Psoas muscle (tissue), 8 donors: ENCODE data around the gene GMCL2. TPM values are rescaled to one million over a fixed set of nuclear protein-coding genes. Genes with fewer than 3 reads are reported as not detected.

Experiments
- ATAC-seq, 4 donors: fragments of 200-7000 bp; cut with Tn5 transposase; one replicate each; pipeline ENCODE4 v1.9.1; 2020; ENCODE audit warnings: moderate library complexity in 3 of 4, mild to moderate bottlenecking in 2 of 4
- DNase-seq, 2 donors: peaks; one replicate each; pipeline ENCODE4 v3.0.0-alpha.2; 2020
- H3K27ac ChIP-seq: fragments of 200-600 bp; one replicate; pipeline ENCODE4 v1.8.0; 2022
- H3K27me3 ChIP-seq, 3 donors: fragments of 200-600 bp in 1 of 3; one replicate each; pipeline versions ENCODE4 v1.6.1 to v1.8.0; 2013 to 2022; ENCODE audit warnings: low read length in 2 of 3, mild to moderate bottlenecking in 2 of 3, moderate library complexity in 1 of 3; ENCODE audit not compliant: insufficient read depth in 3 of 3
- H3K36me3 ChIP-seq, 2 donors: fragments of 200-600 bp in 1 of 2; one replicate each; pipeline versions ENCODE4 v1.6.1 to v1.8.0; 2013 to 2022; ENCODE audit warnings: low read depth in 1 of 2, mild to moderate bottlenecking in 1 of 2, moderate library complexity in 1 of 2; ENCODE audit not compliant: insufficient read depth in 1 of 2
- H3K4me1 ChIP-seq: fragments of 200-600 bp; one replicate; pipeline ENCODE4 v1.8.0; 2022
- H3K4me3 ChIP-seq: fragments of 200-600 bp; one replicate; pipeline ENCODE4 v1.8.0; 2022; ENCODE audit warnings: mild to moderate bottlenecking
- H3K9me3 ChIP-seq: fragments of 200-600 bp; one replicate; pipeline ENCODE4 v1.8.0; 2022
- CTCF ChIP-seq: fragments of 200-600 bp; IDR thresholded peaks from one replicate; pipeline ENCODE4 v1.8.0; 2022; ENCODE audit warnings: antibody characterized with exemption
- WGBS, 3 donors: extraction: QIAGEN DNeasy Blood & Tissue Kit; methylation state at CpG; one replicate each; pipeline versions ENCODE4 v1.1.6 to v1.1.7; 2013; 5-methylcytosine and 5-hydroxymethylcytosine counted together
- intact Hi-C, 2 donors: fragments of 100-400 bp; cut with DNase I; formaldehyde crosslinking; loops; one replicate each; pipeline versions ENCODE4 v1.11.0 to v1.14.2; 2022
- polyA plus RNA-seq, 3 donors: library from polyadenylated mRNA; stranded (reverse); fragments of 200-250 nt; gene quantifications; one replicate each; pipeline ENCODE4 v1.2.3, GENCODE V29; 2013
- total RNA-seq, 4 donors: library from RNA; stranded (reverse); fragmentation: NEBNext Ultra II Directional in 2 of 4; extraction: Animal tissue kit (Norgen Biotek cat#: 25700) in 2 of 4; gene quantifications; one replicate each; pipeline versions ENCODE4 v1.2.1 to v1.2.4, GENCODE V29; 2021 to 2023
- donor health status: healthy with polysubstance abuse.
- donor health status: DM: no; HTN: no; CAD: no; lungs with moderate emphysema.
- donor health status: Bipolar disorder and iron deficiency.
- donor health status: healthy.
- donor health status: DM: yes; HTN: yes; CAD: no.
- donor health status: DM: no; HTN: no; CAD: no.
- donor health status: DM: no; HTN: no; CAD: no.
- donor health status: DM: yes; HTN: yes; CAD: no.

GMCL2 gene
- total and polyA plus RNA-seq, 7 donors: not detected

- Histone ChIP-seq H3K4me1 (peaks cover 19% of the 10 kb centered on the region), H3K9me3 (no peaks in the 10 kb centered on the region), H3K27me3 (no peaks in the 10 kb centered on the region), H3K36me3 (peaks cover 7 to 51% of the 10 kb centered on the region in 2 donors), H3K4me3 (peak overlapping the region; percentile 95), H3K27ac (peak overlapping the region; percentile 96)
- WGBS, 3 donors: 7 to 17% (median 7%) methylated on average over 5 of the region's 5 CpGs
- intact Hi-C loops: loop anchor here in 1 of 2 donors (5.0 kb wide), 1 partner anchor 817 kb away; the partner anchor contains the start of gene ZNF879
- no peak for TF ChIP-seq CTCF
- DNase-seq: no peak
- ATAC-seq: no peak
These were observed 18.5 kb upstream of the GMCL2 start for GRCh38 chr5:178205749-178206047.

GRCh38 chr5:178204935-178205748, 18.0 kb upstream of the GMCL2 start:
- Histone ChIP-seq H3K27me3 (no peaks in the 10 kb centered on the region), H3K4me1 (peaks cover 19% of the 10 kb centered on the region), H3K36me3 (peaks cover 7 to 45% of the 10 kb centered on the region in 2 donors), H3K9me3 (no peaks in the 10 kb centered on the region), H3K4me3 (peak overlapping the region; percentile 95), H3K27ac (peak overlapping the region; percentile 96)
- TF ChIP-seq CTCF: no peak
- 1% methylated on average over 55 to 90 of the region's 90 CpGs for WGBS, 3 donors
- peak; percentile 86 to 88 for DNase-seq
- intact Hi-C loops: loop anchor here in 1 of 2 donors (5.0 kb wide), 1 partner anchor 817 kb away; the partner anchor contains the start of gene ZNF879
- peak; percentile 48 to 57 (median 52) for ATAC-seq

GRCh38 chr5:178204182-178204934, 17.2 kb upstream of the GMCL2 start, which contains the start of gene HNRNPAB:
TSS of gene HNRNPAB (plus strand) at chr5:178204533. CDS start at chr5:178204838, 305 bp downstream.
- WGBS, 3 donors: 0 to 1% (median 0%) methylated on average over 79 to 96 of the region's 96 CpGs
- H3K4me1 ChIP-seq: peaks cover 19% of the 10 kb centered on the region
- peak; percentile 95 to 98 for DNase-seq
- no peaks in the 10 kb centered on the region for H3K27me3 ChIP-seq
- intact Hi-C loops: no loop called here
- H3K27ac ChIP-seq: peak within 1 kb of the TSS; percentile 96
- no peak for TF ChIP-seq CTCF
- H3K4me3 ChIP-seq: peak within 1 kb of the TSS; percentile 95
- peaks cover 7 to 37% of the 10 kb centered on the region in 2 donors for H3K36me3 ChIP-seq
- ATAC-seq: peak; percentile 86 to 90 (median 87)
- no peaks in the 10 kb centered on the region for H3K9me3 ChIP-seq

GRCh38 chr5:178203670-178204181, 16.6 kb upstream of the GMCL2 start:
- H3K27me3 ChIP-seq: no peaks in the 10 kb centered on the region
- peaks cover 19% of the 10 kb centered on the region for H3K4me1 ChIP-seq
- peak in 3 of 4 donors; percentile 6 to 15 (median 7) for ATAC-seq
- peak overlapping the region; percentile 95 for H3K4me3 ChIP-seq
- H3K36me3 ChIP-seq: peaks cover 7 to 31% of the 10 kb centered on the region in 2 donors
- WGBS, 3 donors: 13 to 22% (median 21%) methylated on average over 19 to 30 of the region's 30 CpGs
- no peak for TF ChIP-seq CTCF
- no peak for DNase-seq
- intact Hi-C loops: no loop called here
- H3K9me3 ChIP-seq: no peaks in the 10 kb centered on the region
- H3K27ac ChIP-seq: peak overlapping the region; percentile 96
